Pancreas (tissue), 10 donors: ENCODE results near the gene CALM3. TPM values are rescaled to one million over a fixed set of nuclear protein-coding genes. Genes with fewer than 3 reads are reported as not detected.

Source experiments
- ATAC-seq, 4 donors: fragments of 200-7000 bp; cut with Tn5 transposase; one replicate each; pipeline versions ENCODE4 v1.8.0 to v1.9.1; 2020; ENCODE audit warnings: mild to moderate bottlenecking in 4 of 4, moderate library complexity in 4 of 4
- DNase-seq, 6 donors: peaks; one replicate each; pipeline ENCODE4 v3.0.0-alpha.2; 2020
- FAIRE-seq: peaks from 2 replicates; lab custom pipeline; 2012; peaks lifted over from hg19 to GRCh38; lab: Jason Lieb, UNC
- H3K27ac ChIP-seq, 4 donors: fragments of 200-600 bp; sonication (generic); 1 replicate in 3 of 4; 2 replicates in 1 of 4; pipeline versions ENCODE4 v1.5.0 to v1.8.0; 2020
- H3K27me3 ChIP-seq, 4 donors: fragments of 200-600 bp; one replicate each; pipeline ENCODE4 v1.8.0; 2021
- H3K36me3 ChIP-seq, 3 donors: fragments of 200-600 bp; sonication (generic) in 1 of 3; one replicate each; pipeline versions ENCODE4 v1.5.0 to v1.8.0; 2020 to 2021
- H3K4me1 ChIP-seq, 3 donors: fragments of 200-600 bp; one replicate each; pipeline ENCODE4 v1.8.0; 2021
- H3K4me3 ChIP-seq, 4 donors: fragments of 200-600 bp; sonication (generic) in 2 of 4; one replicate each; pipeline versions ENCODE4 v1.5.0 to v1.8.0; 2020 to 2021
- H3K9me3 ChIP-seq, 4 donors: fragments of 200-600 bp; one replicate each; pipeline ENCODE4 v1.8.0; 2021
- WGBS, 2 donors: extraction: QIAGEN DNeasy Blood & Tissue Kit; methylation state at CpG; one replicate each; pipeline ENCODE4 v1.1.7; 2013; 5-methylcytosine and 5-hydroxymethylcytosine counted together
- intact Hi-C, 3 donors: fragments of 100-400 bp; cut with DNase I; formaldehyde crosslinking; loops; one replicate each; pipeline versions ENCODE4 v1.11.1 to v1.14.2; 2022
- polyA plus RNA-seq, 2 donors: library from polyadenylated mRNA; stranded (reverse); fragments of 200-250 nt; gene quantifications; one replicate each; pipeline ENCODE4 v1.2.3, GENCODE V29; 2013
- total RNA-seq, 6 donors: library from RNA; stranded (reverse); fragmentation: NEBNext Ultra II Directional in 4 of 6; extraction: Animal tissue kit (Norgen Biotek cat#: 25700) in 4 of 6; gene quantifications; one replicate each; pipeline versions ENCODE4 v1.2.1 to v1.2.4, GENCODE V29; 2021 to 2023
- TF ChIP-seq, protein P1 (sequence below), 4 donors: fragments of 200-600 bp; sonication (generic) in 3 of 4; IDR thresholded peaks; one replicate each; pipeline versions ENCODE4 v1.5.0 to v1.8.0; 2021; ENCODE audit warnings: antibody characterized with exemption in 4 of 4
- donor health status: healthy with polysubstance abuse.
- donor health status: DM: no; HTN: no; CAD: no; lungs with moderate emphysema.
- donor health status: DM: no; HTN: no; CAD: no.
- donor health status: control.
- donor health status: control.
- donor health status: Bipolar disorder and iron deficiency.
- donor health status: DM: yes; HTN: yes; CAD: no.
- donor health status: DM: no; HTN: no; CAD: no.
- donor health status: DM: no; HTN: no; CAD: no.
- donor health status: DM: yes; HTN: yes; CAD: no.

Gene CALM3
- total and polyA plus RNA-seq, 8 donors = 59.6 to 127 (median 89.8) TPM

DNA sequence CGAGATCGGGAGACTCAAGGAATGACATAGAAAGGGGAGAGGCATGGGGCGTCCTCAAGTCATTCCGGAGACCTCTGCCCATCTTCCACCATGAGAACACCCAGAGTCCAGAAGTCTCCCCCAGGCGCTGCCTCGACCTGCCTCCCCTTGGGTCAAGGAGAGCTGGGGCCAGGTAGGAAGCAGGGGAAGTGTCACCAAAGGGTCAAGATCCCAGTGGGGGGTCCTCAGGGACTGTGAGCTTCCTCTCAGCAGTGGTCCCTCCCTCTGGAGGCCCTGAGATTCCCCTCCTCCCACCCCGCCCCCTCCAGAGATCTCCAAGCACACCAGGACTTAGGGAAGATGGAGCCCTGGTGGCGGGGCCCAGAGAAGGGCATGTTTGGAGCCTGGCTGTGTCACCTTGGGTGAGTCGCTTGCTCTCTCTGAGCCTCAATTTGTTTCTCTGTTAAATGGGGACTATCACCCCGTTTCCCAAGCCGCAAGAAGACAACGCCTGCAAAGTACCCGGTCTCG lies 58.9 kb downstream of the CALM3 start:
- no peak for ATAC-seq
- intact Hi-C loops = loop anchor here in 2 of 3 donors (5.0 to 10.0 kb wide), 2 partner anchors 48 to 135 kb away; no protein-coding TSS in a partner anchor
- H3K4me1 ChIP-seq = peaks cover 5 to 13% (median 10%) of the 10 kb centered on the region in 3 donors
- FAIRE-seq = no peak
- no peaks in the 10 kb centered on the region for H3K36me3 ChIP-seq
- no peaks in the 10 kb centered on the region for H3K9me3 ChIP-seq
- TF ChIP-seq, protein P1, sequence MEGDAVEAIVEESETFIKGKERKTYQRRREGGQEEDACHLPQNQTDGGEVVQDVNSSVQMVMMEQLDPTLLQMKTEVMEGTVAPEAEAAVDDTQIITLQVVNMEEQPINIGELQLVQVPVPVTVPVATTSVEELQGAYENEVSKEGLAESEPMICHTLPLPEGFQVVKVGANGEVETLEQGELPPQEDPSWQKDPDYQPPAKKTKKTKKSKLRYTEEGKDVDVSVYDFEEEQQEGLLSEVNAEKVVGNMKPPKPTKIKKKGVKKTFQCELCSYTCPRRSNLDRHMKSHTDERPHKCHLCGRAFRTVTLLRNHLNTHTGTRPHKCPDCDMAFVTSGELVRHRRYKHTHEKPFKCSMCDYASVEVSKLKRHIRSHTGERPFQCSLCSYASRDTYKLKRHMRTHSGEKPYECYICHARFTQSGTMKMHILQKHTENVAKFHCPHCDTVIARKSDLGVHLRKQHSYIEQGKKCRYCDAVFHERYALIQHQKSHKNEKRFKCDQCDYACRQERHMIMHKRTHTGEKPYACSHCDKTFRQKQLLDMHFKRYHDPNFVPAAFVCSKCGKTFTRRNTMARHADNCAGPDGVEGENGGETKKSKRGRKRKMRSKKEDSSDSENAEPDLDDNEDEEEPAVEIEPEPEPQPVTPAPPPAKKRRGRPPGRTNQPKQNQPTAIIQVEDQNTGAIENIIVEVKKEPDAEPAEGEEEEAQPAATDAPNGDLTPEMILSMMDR (IDR thresholded peaks at IDR 0.05) = no peak
- H3K27me3 ChIP-seq = peaks cover 0 to 8% (median 0%) of the 10 kb centered on the region in 4 donors
- WGBS, 2 donors = 8 to 11% methylated on average over 14 of the region's 14 CpGs
- H3K27ac ChIP-seq = no peak overlapping the region
- peak overlapping the region in 2 of 4 donors; percentile 42 to 67 for H3K4me3 ChIP-seq
- DNase-seq = peak in 4 of 6 donors; percentile 15 to 54 (median 37)

Other genes starting within 250 kb of the CALM3 start
- 10 to 100 TPM in 5 of 6 donors, 1 to 10 TPM in 1; 9.9 to 22.0 (median 12.6) TPM for gene CCDC8, start 187.8 kb upstream of the CALM3 start, total RNA-seq
- gene CCDC8, start 187.8 kb upstream of the CALM3 start, polyA plus RNA-seq = 10 to 100 TPM in 1 of 2 donors, 1 to 10 TPM in 1; 8.2 to 11.3 TPM
- gene PNMA8C, start 172.4 kb upstream of the CALM3 start, total RNA-seq = under 1 TPM in 4 of 6 donors, not detected in 2; 0.08 to 0.28 (median 0.12) TPM
- gene PNMA8C, start 172.4 kb upstream of the CALM3 start, polyA plus RNA-seq = under 1 TPM; 0.15 to 0.61 TPM
- gene PNMA8A, start 129.8 kb upstream of the CALM3 start, total RNA-seq = 1 to 10 TPM; 2.4 to 8.0 (median 5.8) TPM
- gene PNMA8A, start 129.8 kb upstream of the CALM3 start, polyA plus RNA-seq = 1 to 10 TPM; 2.4 to 8.9 TPM
- gene PNMA8B, start 105.5 kb upstream of the CALM3 start, total RNA-seq = 1 to 10 TPM in 2 of 6 donors, under 1 TPM in 4; 0.47 to 1.4 (median 0.68) TPM
- gene PNMA8B, start 105.5 kb upstream of the CALM3 start, polyA plus RNA-seq = 1 to 10 TPM; 1.1 to 1.2 TPM
- gene PTGIR, start 23.8 kb downstream of the CALM3 start, total RNA-seq = 1 to 10 TPM in 4 of 6 donors, under 1 TPM in 2; 0.56 to 4.6 (median 1.6) TPM
- 1 to 10 TPM; 3.5 TPM for gene PTGIR, start 23.8 kb downstream of the CALM3 start, polyA plus RNA-seq
- not detected for gene GNG8, start 34.9 kb downstream of the CALM3 start, total RNA-seq
- not detected for gene GNG8, start 34.9 kb downstream of the CALM3 start, polyA plus RNA-seq
- 1 to 10 TPM in 2 of 6 donors, under 1 TPM in 4; 0.24 to 1.7 (median 0.48) TPM for gene DACT3, start 59.9 kb downstream of the CALM3 start, total RNA-seq
- 1 to 10 TPM in 1 of 2 donors, under 1 TPM in 1; 0.89 to 1.3 TPM for gene DACT3, start 59.9 kb downstream of the CALM3 start, polyA plus RNA-seq
- 10 to 100 TPM; 13.8 to 33.5 (median 20.4) TPM for gene PRKD2, start 115.8 kb downstream of the CALM3 start, total RNA-seq
- 10 to 100 TPM; 61.1 to 90.3 TPM for gene PRKD2, start 115.8 kb downstream of the CALM3 start, polyA plus RNA-seq
- gene FKRP, start 144.7 kb downstream of the CALM3 start, total RNA-seq = 1 to 10 TPM; 5.0 to 9.4 (median 6.5) TPM
- 10 to 100 TPM; 16.6 to 17.4 TPM for gene FKRP, start 144.7 kb downstream of the CALM3 start, polyA plus RNA-seq
- 10 to 100 TPM; 26.4 to 43.5 (median 32.6) TPM for gene STRN4, start 145.1 kb downstream of the CALM3 start, total RNA-seq
- 10 to 100 TPM; 43.4 to 48.0 TPM for gene STRN4, start 145.1 kb downstream of the CALM3 start, polyA plus RNA-seq
- 100 to 1,000 TPM in 1 of 6 donors, 10 to 100 TPM in 4, 1 to 10 TPM in 1; 9.6 to 148 (median 15.9) TPM for gene SLC1A5, start 187.3 kb downstream of the CALM3 start, total RNA-seq
- gene SLC1A5, start 187.3 kb downstream of the CALM3 start, polyA plus RNA-seq = 10 to 100 TPM in 1 of 2 donors, 1 to 10 TPM in 1; 8.6 to 13.9 TPM
- gene AP2S1, start 249.5 kb downstream of the CALM3 start, total RNA-seq = 10 to 100 TPM; 34.5 to 50.9 (median 39.3) TPM
- gene AP2S1, start 249.5 kb downstream of the CALM3 start, polyA plus RNA-seq = 10 to 100 TPM; 46.4 to 48.2 TPM